K562 (cell line): ENCODE measurements around the gene MMP23B. TPM values are rescaled to one million over a fixed set of nuclear protein-coding genes. Genes with fewer than 3 reads are reported as not detected.

ENCODE experiments used
- ATAC-seq: fragments of 200-7000 bp; cut with Tn5 transposase; 3 replicates; pipeline ENCODE4 v1.9.1; 2020; ENCODE audit warnings: moderate library complexity
- BruUV-seq: library from RNA; stranded (reverse); fragments of 400-500 nt; replicated peaks from 2 replicates; lab custom pipeline; 2021; lab: Mats Ljungman, UMichigan
- CTCF ChIA-PET: fragments of 300-600 bp; formaldehyde crosslinking; extraction: SDS; loops from one replicate; lab custom pipeline; 2021; ENCODE audit warnings: low intra/inter-chr PET ratio; lab: Yijun Ruan, JAX
- POLR2A ChIA-PET: fragments of 300-600, 350-650 bp; sonication (Branson Sonifier 250); formaldehyde crosslinking; extraction: SDS; loops from one replicate; lab custom pipeline; 2021; ENCODE audit warnings: antibody characterized with exemption, inconsistent platforms; lab: Yijun Ruan, JAX
- DNase-seq, 4 experiments: peaks; one replicate each; pipeline versions ENCODE4 v3.0.0 to v3.0.0-alpha.2; 2011 to 2018; ENCODE audit warnings: low spot score in 3 of 4, mixed read lengths in 3 of 4; ENCODE audit errors: extremely low read depth in 1 of 4
- FAIRE-seq: peaks from 2 replicates; lab custom pipeline; 2011; peaks lifted over from hg19 to GRCh38; lab: Jason Lieb, UNC
- H2AFZ ChIP-seq: 2 replicates; pipeline ENCODE4 v1.6.0; 2011; ENCODE audit warnings: low read depth, low read length, control low read depth, inconsistent platforms
- H3K27ac ChIP-seq: fragments of 200-600 bp; 3 replicates; pipeline ENCODE4 v1.8.0; 2011; ENCODE audit warnings: low read depth, mild to moderate bottlenecking, control low read depth, inconsistent platforms, low read length, moderate library complexity, mixed read lengths; ENCODE audit errors: extremely low read depth
- H3K27me3 ChIP-seq, 2 experiments: fragments of 300-600 bp in 1 of 2; 2 replicates in 1 of 2; 3 replicates in 1 of 2; pipeline versions ENCODE4 v1.6.0 to v1.8.0; 2011; ENCODE audit warnings: inconsistent platforms in 2 of 2, low read length in 2 of 2, mild to moderate bottlenecking in 1 of 2, mixed read lengths in 1 of 2, moderate library complexity in 1 of 2; ENCODE audit not compliant: control insufficient read depth in 2 of 2, insufficient read depth in 2 of 2
- H3K36me3 ChIP-seq: fragments of 300-600 bp; 3 replicates; pipeline ENCODE4 v1.8.0; 2011; ENCODE audit warnings: mild to moderate bottlenecking, low read length, inconsistent platforms; ENCODE audit not compliant: control insufficient read depth, insufficient read depth
- H3K4me1 ChIP-seq, 2 experiments: fragments of 200-600 bp in 1 of 2; replicated peaks in 1 of 2; 2 replicates in 1 of 2; 3 replicates in 1 of 2; pipeline versions ENCODE4 v1.5.1 to v1.8.0; 2011; ENCODE audit warnings: inconsistent platforms in 2 of 2, low read length in 2 of 2, mild to moderate bottlenecking in 1 of 2, mixed read lengths in 1 of 2, moderate library complexity in 1 of 2; ENCODE audit not compliant: control insufficient read depth in 2 of 2, insufficient read depth in 2 of 2
- H3K4me2 ChIP-seq: 2 replicates; pipeline ENCODE4 v1.6.1; 2011; ENCODE audit warnings: low read length, control low read depth, inconsistent platforms, mixed read lengths; ENCODE audit not compliant: insufficient read depth
- H3K4me3 ChIP-seq: fragments of 200-600 bp; sonication (generic), shearing (Covaris generic); 2 replicates; pipeline ENCODE4 v1.5.1; 2016; ENCODE audit warnings: control low read depth, inconsistent platforms
- H3K79me2 ChIP-seq: fragments of 200-600 bp; 3 replicates; pipeline ENCODE4 v1.8.0; 2011; ENCODE audit warnings: low read length, inconsistent platforms; ENCODE audit not compliant: control insufficient read depth, insufficient read depth
- H3K9ac ChIP-seq, 2 experiments: 2 replicates each; pipeline versions ENCODE4 v1.6.0 to v1.6.1; 2011; ENCODE audit warnings: low read depth in 2 of 2, low read length in 2 of 2, control low read depth in 1 of 2, inconsistent platforms in 1 of 2, mild to moderate bottlenecking in 1 of 2, mixed read lengths in 1 of 2; ENCODE audit not compliant: insufficient read depth in 1 of 2
- H3K9me1 ChIP-seq: one replicate; pipeline ENCODE4 v1.6.0; 2011; ENCODE audit warnings: inconsistent platforms, mild to moderate bottlenecking, low read length, moderate library complexity; ENCODE audit not compliant: control insufficient read depth, insufficient read depth
- H3K9me3 ChIP-seq: replicated peaks from 2 replicates; pipeline ENCODE4 v1.5.1; 2011; ENCODE audit warnings: low read depth, low read length, inconsistent platforms; ENCODE audit not compliant: control insufficient read depth, insufficient read depth
- H4K20me1 ChIP-seq: replicated peaks from 2 replicates; pipeline ENCODE4 v1.6.1; 2011; ENCODE audit warnings: low read length, inconsistent platforms, mixed read lengths; ENCODE audit not compliant: control insufficient read depth, insufficient read depth
- CHD1 ChIP-seq: fragments of 200-600 bp; sonication (generic); IDR thresholded peaks from one replicate; pipeline ENCODE4 v1.6.1; 2012; ENCODE audit warnings: mild to moderate bottlenecking, moderate library complexity, low read length, inconsistent platforms
- FOXA1 ChIP-seq: fragments of 450-650 bp; IDR thresholded peaks from 2 replicates; pipeline ENCODE4 v1.6.1; 2016; ENCODE audit warnings: mild to moderate bottlenecking, borderline replicate concordance
- KLF10 ChIP-seq: fragments of 250-450 bp; sonication (Bioruptor Pico); IDR thresholded peaks from 2 replicates; pipeline ENCODE4 v1.6.1; 2021; ENCODE audit warnings: matching md5 sums
- SRSF7 ChIP-seq: fragments of 200-400 bp; formaldehyde crosslinking; optimal IDR thresholded peaks from 2 replicates; pipeline ENCODE3; 2017; ENCODE audit warnings: mild to moderate bottlenecking, low read depth, low read length
- ZNF239 ChIP-seq: fragments of 250-450 bp; sonication (Bioruptor Pico); IDR thresholded peaks from 2 replicates; pipeline ENCODE4 v1.4.0; 2020; ENCODE audit warnings: mild to moderate bottlenecking
- ZNF408 ChIP-seq: fragments of 250-450 bp; sonication (Bioruptor Pico); IDR thresholded peaks from 2 replicates; pipeline ENCODE4 v1.4.0; 2020; ENCODE audit warnings: low read depth, mild to moderate bottlenecking, moderate library complexity
- ZNF445 ChIP-seq: fragments of 250-450 bp; sonication (Bioruptor Pico); IDR thresholded peaks from 2 replicates; pipeline ENCODE4 v1.4.0; 2020; ENCODE audit warnings: low read depth, mild to moderate bottlenecking, moderate library complexity
- WGBS: fragments of 100-300 bp; shearing (Covaris generic); methylation state at CpG from one replicate; pipeline ENCODE4 v1.1.6; 2016; ENCODE audit warnings: low coverage, mixed read lengths; ENCODE audit not compliant: insufficient coverage; ENCODE audit errors: missing lambda C conversion rate; 5-methylcytosine and 5-hydroxymethylcytosine counted together
- in situ Hi-C: fragments of 300-500 bp; cut with MboI; formaldehyde crosslinking; loops from 4 replicates; pipeline ENCODE4 v1.15.0; 2018; ENCODE audit warnings: inconsistent platforms, mixed read lengths
- intact Hi-C: fragments of 100-400 bp; cut with micrococcal nuclease; formaldehyde crosslinking; loops from 2 replicates; pipeline ENCODE4 v1.14.2; 2022
- polyA plus RNA-seq, 8 experiments: library from polyadenylated mRNA; depleted of rRNA in 4 of 8; stranded (reverse) in 5 of 8; unstranded in 3 of 8; fragments of >200 nt; fragmentation: Nextera tagmentation in 2 of 8; fragmentation: Illumina TruSeq in 1 of 8; extraction: Ambion mirVana in 2 of 8; extraction: Trizol in 1 of 8; gene quantifications; 2 replicates each; pipeline versions ENCODE4 v1.2.1 to v1.2.3, GENCODE V29; 2011 to 2014; ENCODE audit warnings: inconsistent platforms in 1 of 8, missing spikeins in 1 of 8
- total RNA-seq, 7 experiments: library from RNA; depleted of rRNA in 6 of 7; stranded (reverse); fragments of >200 nt in 6 of 7; fragmentation: Illumina TruSeq in 2 of 7; extraction: Trizol in 2 of 7; gene quantifications; 2 replicates each; pipeline versions ENCODE4 v1.2.1 to v1.2.3, GENCODE V29; 2011 to 2021; ENCODE audit warnings: low replicate concordance in 1 of 7

The MMP23B gene
- total and polyA plus RNA-seq, 9 of the 15 experiments (the other 6 are each of a cell fraction or from before 2014, with no cell fraction given) = 0.28 to 1.2 (median 0.41) TPM; not detected in 5

DNA sequence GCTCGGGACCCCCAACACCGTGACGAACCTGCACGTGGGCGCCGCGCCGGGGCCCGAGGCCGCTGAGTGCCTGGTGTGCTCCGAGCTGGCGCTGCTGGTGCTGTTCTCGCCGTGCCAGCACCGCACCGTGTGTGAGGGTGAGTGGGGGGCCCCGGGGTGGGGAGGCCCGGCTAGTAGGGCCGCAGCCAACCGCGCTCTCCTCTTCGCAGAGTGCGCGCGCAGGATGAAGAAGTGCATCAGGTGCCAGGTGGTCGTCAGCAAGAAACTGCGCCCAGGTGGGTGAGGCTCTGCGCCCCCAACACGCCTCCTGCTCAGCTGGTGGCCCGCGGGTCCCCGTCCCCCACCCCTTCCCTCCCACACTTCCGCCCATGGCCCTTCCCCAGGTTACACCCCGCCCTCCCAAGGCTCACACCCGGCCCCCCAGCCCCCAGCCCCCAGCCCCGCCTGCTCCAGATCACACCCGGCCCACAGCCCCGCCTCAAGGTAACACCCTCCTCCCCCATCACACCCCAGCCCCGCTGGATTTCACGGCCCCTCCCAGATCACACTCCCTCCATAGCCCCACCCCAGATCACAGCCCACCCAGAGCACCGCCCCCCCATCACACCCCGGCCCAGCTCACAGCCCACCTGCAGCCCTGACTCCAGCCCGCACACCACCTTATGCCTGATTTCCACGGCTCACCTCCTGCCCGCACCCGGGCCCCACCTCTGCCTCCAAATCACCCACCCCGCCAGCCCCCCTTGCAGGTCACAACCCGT, 2.4 kb upstream of the MMP23B start:
- Histone ChIP-seq H3K27ac (no peak overlapping the region), H3K4me2 (no peak overlapping the region), H3K36me3 (no peaks in the 10 kb centered on the region), H3K79me2 (no peaks in the 10 kb centered on the region), H3K4me3 (no peak overlapping the region), H3K9me3 (no peaks in the 10 kb centered on the region), H3K9me1 (no peaks in the 10 kb centered on the region), H3K27me3 (no peaks in the 10 kb centered on the region), H4K20me1 (no peaks in the 10 kb centered on the region), H3K4me1 (peaks cover 0 to 48% of the 10 kb centered on the region in 2 experiments; a peak in 3 of 5 replicates), H3K9ac (no peak overlapping the region)
- in situ Hi-C loops = no loop called here
- POLR2A ChIA-PET = no interaction called here
- no TSS peak for BruUV-seq
- DNase-seq (peak in 1 of 4 experiments; percentile 21), ATAC-seq (no peak), FAIRE-seq (no peak)
- TF ChIP-seq SRSF7 (no peak), ZNF239 (CRISPR knock-in tag) (no peak), ZNF445 (no peak), FOXA1 (no peak), CHD1 (no peak), KLF10 (CRISPR knock-in tag) (no peak), ZNF408 (CRISPR knock-in tag) (no peak)
- TF ChIP-seq, all 486 proteins: peak for 0
- WGBS = 86% methylated on average over 11 of the region's 48 CpGs
- CTCF ChIA-PET = no interaction called here
- no peak overlapping the region for H2AFZ ChIP-seq
- intact Hi-C loops = no loop called here
